Caco-2 (cell line): ENCODE data around the gene STRN3. TPM values are rescaled to one million over a fixed set of nuclear protein-coding genes. Genes with fewer than 3 reads are reported as not detected.

Experiments used
- BruUV-seq: library from RNA; stranded (reverse); fragments of 400-500 nt; replicated peaks from 2 replicates; lab custom pipeline; 2021; lab: Mats Ljungman, UMichigan
- CTCF ChIA-PET: fragments of 300-600 bp; sonication (Branson Sonifier 250); formaldehyde crosslinking; loops from one replicate; lab custom pipeline; 2022; ENCODE audit warnings: antibody characterized with exemption; lab: Charles Lee
- POLR2A ChIA-PET: fragments of 300-600 bp; sonication (Branson Sonifier 250); formaldehyde crosslinking; loops from one replicate; lab custom pipeline; 2022; ENCODE audit warnings: antibody characterized with exemption; lab: Charles Lee
- DNase-seq, 2 experiments: peaks; one replicate each; pipeline versions ENCODE4 v3.0.0 to v3.0.0-alpha.2; 2020 to 2022
- H3K27me3 ChIP-seq: replicated peaks from 2 replicates; pipeline ENCODE4 v1.6.0; 2011; ENCODE audit warnings: low read length; ENCODE audit not compliant: control insufficient read depth, insufficient read depth
- H3K36me3 ChIP-seq: 2 replicates; pipeline ENCODE4 v1.5.1; 2011; ENCODE audit warnings: low read length; ENCODE audit not compliant: control insufficient read depth, insufficient read depth
- H3K4me1 ChIP-seq: fragments of 250-450 bp; sonication (Bioruptor Pico); 2 replicates; pipeline ENCODE4 v1.5.1; 2020; ENCODE audit warnings: mild to moderate bottlenecking
- H3K4me3 ChIP-seq: 2 replicates; pipeline ENCODE4 v1.5.1; 2011; ENCODE audit warnings: low read depth, mild to moderate bottlenecking, control low read depth, low read length
- H3K9me3 ChIP-seq: fragments of 250-450 bp; sonication (Bioruptor Pico); 2 replicates; pipeline ENCODE4 v1.5.1; 2020; ENCODE audit warnings: mild to moderate bottlenecking, moderate library complexity
- H3K27ac Mint-ChIP-seq: one replicate; pipeline ENCODE4 v1.8.0; 2022; ENCODE audit warnings: mixed read lengths; ENCODE audit not compliant: unreplicated experiment
- H3K27me3 Mint-ChIP-seq: one replicate; pipeline ENCODE4 v1.8.0; 2022; ENCODE audit warnings: mixed read lengths; ENCODE audit not compliant: insufficient read depth, unreplicated experiment
- H3K36me3 Mint-ChIP-seq: one replicate; pipeline ENCODE4 v1.8.0; 2022; ENCODE audit warnings: mild to moderate bottlenecking, mixed read lengths; ENCODE audit not compliant: insufficient read depth, unreplicated experiment
- H3K4me1 Mint-ChIP-seq: one replicate; pipeline ENCODE4 v1.8.0; 2022; ENCODE audit warnings: low read depth, mixed read lengths; ENCODE audit not compliant: unreplicated experiment
- H3K4me3 Mint-ChIP-seq: one replicate; pipeline ENCODE4 v1.8.0; 2022; ENCODE audit warnings: mild to moderate bottlenecking, moderate library complexity, mixed read lengths; ENCODE audit not compliant: unreplicated experiment
- H3K9me3 Mint-ChIP-seq: one replicate; pipeline ENCODE4 v1.8.0; 2022; ENCODE audit warnings: mixed read lengths; ENCODE audit not compliant: unreplicated experiment
- intact Hi-C: fragments of 100-400 bp; cut with micrococcal nuclease; formaldehyde crosslinking; loops from one replicate; pipeline ENCODE4 v1.10.0; 2022; ENCODE audit not compliant: unreplicated experiment
- total RNA-seq: library from RNA; stranded (reverse); gene quantifications from 2 replicates; pipeline ENCODE4 v1.2.3, GENCODE V29; 2022
- TF ChIP-seq, protein P1 (sequence below), 2 experiments: fragments of 200-600 bp in 1 of 2; IDR thresholded peaks; 1 replicate in 1 of 2; 2 replicates in 1 of 2; pipeline versions ENCODE4 v1.5.1 to v1.8.0; 2011 to 2022; ENCODE audit warnings: antibody characterized with exemption in 1 of 2, control low read depth in 1 of 2, inconsistent platforms in 1 of 2, low read depth in 1 of 2, low read length in 1 of 2, mild to moderate bottlenecking in 1 of 2, moderate library complexity in 1 of 2; ENCODE audit not compliant: insufficient read depth in 1 of 2, severe bottlenecking in 1 of 2, unreplicated experiment in 1 of 2

STRN3 gene
- total RNA-seq, 1 experiment from 2014 or later = 38.0 TPM

DNA sequence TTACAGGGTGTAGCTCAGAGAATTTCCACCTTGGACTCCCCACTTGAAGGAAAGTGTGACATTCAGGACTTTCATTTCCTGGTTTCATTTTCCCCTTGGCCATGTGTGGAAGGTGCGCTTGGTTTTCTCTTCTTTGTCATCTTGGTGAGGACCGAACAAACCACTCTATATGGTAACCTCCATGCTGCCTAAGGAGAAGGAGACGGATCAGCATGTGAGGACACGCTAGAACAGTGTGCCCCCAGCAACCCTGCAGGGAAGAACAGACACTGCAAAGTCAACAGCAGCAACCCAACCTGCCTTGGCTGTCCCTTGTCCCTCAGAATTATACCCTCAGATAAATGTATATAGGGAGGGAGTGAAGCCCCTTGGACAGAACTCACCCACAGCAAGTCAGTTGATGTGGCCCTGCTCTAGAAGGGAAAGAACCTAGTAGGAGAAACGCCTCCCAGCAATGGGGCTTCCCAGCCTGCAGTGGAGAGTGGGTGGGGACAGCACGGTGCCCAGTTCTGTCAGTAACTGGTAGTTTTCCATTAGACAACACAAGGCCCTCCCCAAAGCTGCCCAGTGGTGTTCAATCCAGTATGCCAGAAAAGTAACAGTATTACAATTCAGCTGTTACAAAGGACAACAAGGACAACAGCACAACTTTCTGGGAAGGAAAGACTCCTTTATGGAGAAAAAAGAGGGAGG, 170.7 kb downstream of the STRN3 start:
- Mint-ChIP-seq H3K27ac (no peak overlapping the region), H3K36me3 (no peaks in the 10 kb centered on the region), H3K4me1 (no peaks in the 10 kb centered on the region), H3K27me3 (peaks cover 3% of the 10 kb centered on the region), H3K9me3 (no peaks in the 10 kb centered on the region), H3K4me3 (no peak overlapping the region)
- ChIA-PET POLR2A (no interaction called here), CTCF (no interaction called here)
- no peak for DNase-seq
- Histone ChIP-seq H3K36me3 (no peaks in the 10 kb centered on the region), H3K4me3 (no peak overlapping the region), H3K9me3 (no peaks in the 10 kb centered on the region), H3K4me1 (no peaks in the 10 kb centered on the region), H3K27me3 (no peaks in the 10 kb centered on the region)
- TF ChIP-seq, protein P1, sequence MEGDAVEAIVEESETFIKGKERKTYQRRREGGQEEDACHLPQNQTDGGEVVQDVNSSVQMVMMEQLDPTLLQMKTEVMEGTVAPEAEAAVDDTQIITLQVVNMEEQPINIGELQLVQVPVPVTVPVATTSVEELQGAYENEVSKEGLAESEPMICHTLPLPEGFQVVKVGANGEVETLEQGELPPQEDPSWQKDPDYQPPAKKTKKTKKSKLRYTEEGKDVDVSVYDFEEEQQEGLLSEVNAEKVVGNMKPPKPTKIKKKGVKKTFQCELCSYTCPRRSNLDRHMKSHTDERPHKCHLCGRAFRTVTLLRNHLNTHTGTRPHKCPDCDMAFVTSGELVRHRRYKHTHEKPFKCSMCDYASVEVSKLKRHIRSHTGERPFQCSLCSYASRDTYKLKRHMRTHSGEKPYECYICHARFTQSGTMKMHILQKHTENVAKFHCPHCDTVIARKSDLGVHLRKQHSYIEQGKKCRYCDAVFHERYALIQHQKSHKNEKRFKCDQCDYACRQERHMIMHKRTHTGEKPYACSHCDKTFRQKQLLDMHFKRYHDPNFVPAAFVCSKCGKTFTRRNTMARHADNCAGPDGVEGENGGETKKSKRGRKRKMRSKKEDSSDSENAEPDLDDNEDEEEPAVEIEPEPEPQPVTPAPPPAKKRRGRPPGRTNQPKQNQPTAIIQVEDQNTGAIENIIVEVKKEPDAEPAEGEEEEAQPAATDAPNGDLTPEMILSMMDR (IDR thresholded peaks at IDR 0.05; ENCODE audit: insufficient read depth in 1 of 2, low read depth in 1 of 2, low read length in 1 of 2, severe bottlenecking in 1 of 2, unreplicated experiment in 1 of 2) = no peak
- BruUV-seq = no TSS peak
- intact Hi-C loops = no loop called here

DNA sequence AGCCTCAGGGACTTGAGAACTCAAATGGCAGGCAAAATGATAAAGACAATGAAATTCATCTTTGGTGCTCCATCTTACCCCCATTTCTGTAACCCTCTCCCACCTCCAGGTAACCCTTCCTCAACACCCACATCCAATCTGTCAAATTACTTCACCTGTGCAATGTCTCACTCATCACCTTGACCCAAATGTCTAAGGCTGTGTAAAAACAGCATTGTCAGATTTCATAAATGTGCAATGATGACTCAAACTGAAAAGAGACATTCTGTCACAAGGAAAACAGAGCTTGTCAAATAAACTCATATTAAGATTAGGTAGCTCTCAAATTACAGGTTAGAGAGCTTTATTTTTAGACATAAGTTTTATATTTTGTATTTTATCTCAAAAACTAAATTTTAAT, 171.7 kb downstream of the STRN3 start:
- intact Hi-C loops = no loop called here
- H3K36me3 ChIP-seq = no peaks in the 10 kb centered on the region
- H3K27me3 Mint-ChIP-seq = peaks cover 7% of the 10 kb centered on the region
- H3K27ac Mint-ChIP-seq = no peak overlapping the region
- no peaks in the 10 kb centered on the region for H3K4me1 Mint-ChIP-seq
- H3K4me1 ChIP-seq = no peaks in the 10 kb centered on the region
- no peak overlapping the region for H3K4me3 Mint-ChIP-seq
- no peak overlapping the region for H3K4me3 ChIP-seq
- no peaks in the 10 kb centered on the region for H3K36me3 Mint-ChIP-seq
- no peaks in the 10 kb centered on the region for H3K9me3 Mint-ChIP-seq
- DNase-seq = no peak
- no TSS peak for BruUV-seq
- ChIA-PET POLR2A (no interaction called here), CTCF (no interaction called here)
- H3K9me3 ChIP-seq = no peaks in the 10 kb centered on the region
- peaks cover under 1% of the 10 kb centered on the region; the same call in 1 of the 2 replicates for H3K27me3 ChIP-seq
- TF ChIP-seq, protein P1 (IDR thresholded peaks at IDR 0.05; ENCODE audit: insufficient read depth in 1 of 2, low read depth in 1 of 2, low read length in 1 of 2, severe bottlenecking in 1 of 2, unreplicated experiment in 1 of 2) = no peak

DNA sequence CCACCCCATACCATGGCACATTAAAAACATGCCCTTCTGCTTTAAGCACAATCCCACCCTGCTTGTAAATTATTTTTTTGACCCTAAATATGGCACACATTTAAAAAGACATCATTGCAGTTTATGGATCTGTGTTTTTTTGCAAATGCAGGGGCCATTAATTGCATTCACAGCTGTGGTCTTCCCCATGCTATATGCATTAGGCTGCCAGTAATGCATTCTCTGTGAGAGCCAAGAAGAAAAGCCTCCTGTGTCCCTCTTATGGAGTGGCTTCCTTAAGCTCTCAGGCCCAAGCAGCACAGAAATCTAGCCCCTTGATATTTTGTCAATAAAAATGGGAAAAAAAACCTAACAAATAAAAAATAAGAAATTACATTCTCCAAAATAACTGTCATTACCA, 172.2 kb downstream of the STRN3 start:
- H3K27ac Mint-ChIP-seq = no peak overlapping the region
- Histone ChIP-seq H3K4me3 (no peak overlapping the region), H3K9me3 (no peaks in the 10 kb centered on the region), H3K36me3 (no peaks in the 10 kb centered on the region), H3K4me1 (no peaks in the 10 kb centered on the region), H3K27me3 (peaks cover 1% of the 10 kb centered on the region; the same call in 1 of the 2 replicates)
- H3K9me3 Mint-ChIP-seq = no peaks in the 10 kb centered on the region
- TF ChIP-seq, protein P1 (IDR thresholded peaks at IDR 0.05; ENCODE audit: insufficient read depth in 1 of 2, low read depth in 1 of 2, low read length in 1 of 2, severe bottlenecking in 1 of 2, unreplicated experiment in 1 of 2) = no peak
- H3K36me3 Mint-ChIP-seq = no peaks in the 10 kb centered on the region
- no peaks in the 10 kb centered on the region for H3K4me1 Mint-ChIP-seq
- intact Hi-C loops = no loop called here
- H3K27me3 Mint-ChIP-seq = peaks cover 8% of the 10 kb centered on the region
- no peak for DNase-seq
- ChIA-PET POLR2A (no interaction called here), CTCF (no interaction called here)
- no peak overlapping the region for H3K4me3 Mint-ChIP-seq
- no TSS peak for BruUV-seq
